ENCODE measurements around the gene THAP9.

Gene THAP9

DNA sequence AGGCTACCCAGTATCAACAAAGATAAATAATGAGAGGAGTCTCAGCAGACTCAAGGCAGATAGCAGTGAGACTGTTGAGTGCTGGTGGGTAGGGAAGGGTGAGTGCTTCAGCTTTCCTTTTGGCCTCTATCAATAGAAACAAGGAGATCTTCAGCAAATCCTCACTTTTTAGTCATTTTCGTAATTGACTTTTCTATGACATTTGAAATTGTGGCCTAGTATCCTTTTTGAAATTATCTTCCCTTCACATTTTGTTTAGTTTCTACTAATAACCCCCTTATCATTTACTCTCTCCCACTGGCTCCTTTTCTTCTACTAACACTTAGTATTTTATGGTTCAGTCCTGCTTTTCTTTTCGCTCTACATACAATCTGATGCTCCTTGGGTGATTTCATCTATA, 65.2 kb downstream of the THAP9 start:
- DNase-seq: no peak

DNA sequence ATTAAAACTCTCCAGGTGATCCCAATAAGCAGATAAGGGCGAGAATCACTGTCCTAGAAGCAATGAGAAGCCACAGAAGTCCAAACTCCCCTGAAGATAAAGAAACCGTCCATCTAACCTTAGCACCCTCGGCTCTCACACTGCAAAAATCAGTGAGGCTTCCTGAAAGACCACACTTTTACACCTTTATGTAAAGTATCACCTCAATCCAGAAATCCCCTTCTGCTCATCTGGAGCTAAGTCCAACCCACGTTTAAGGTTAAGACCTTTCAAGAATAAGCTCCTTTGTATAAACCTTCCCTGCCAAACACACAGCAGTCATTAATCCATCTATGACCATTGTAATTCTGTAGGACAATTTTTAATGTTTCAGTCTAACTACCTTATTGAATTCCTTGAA, 68.4 kb downstream of the THAP9 start:
- DNase-seq: no peak

GRCh38 chr4:82969414-82969813, 68.9 kb downstream of the THAP9 start:
- DNase-seq: no peak

Data from retina (tissue), 1 donor.